GM19324 (cell line): Measurements from ENCODE around the gene B3GALNT2.
A peak's percentile ranks its signal among the peaks of the same experiment; 100 is the strongest.
"Not testable (repeated sequence)": the region's sequence is repeated elsewhere in the genome, so short reads cannot be mapped to it uniquely, and the experiment has no call there.

ENCODE experiments used
- ATAC-seq: cut with Tn5 transposase; IDR thresholded peaks from one replicate; pipeline ENCODE4 v1.9.1; 2021; ENCODE audit warnings: mild to moderate bottlenecking, moderate library complexity; ENCODE audit not compliant: unreplicated experiment, low FRiP score

B3GALNT2 gene

GRCh38 chr1:235504494-235505222 lies 406 bp upstream of the B3GALNT2 start:
- peak; percentile 91 for ATAC-seq

- ATAC-seq, result peak; percentile 19
Measured at GRCh38 chr1:235503403-235504121, 690 bp downstream of the B3GALNT2 start.

GRCh38 chr1:235502601-235503402 lies 1.4 kb downstream of the B3GALNT2 start:
- ATAC-seq, result no peak

GRCh38 chr1:235500971-235501540 lies 3.2 kb downstream of the B3GALNT2 start:
- no peak for ATAC-seq

GRCh38 chr1:235495551-235495950 lies 8.7 kb downstream of the B3GALNT2 start:
- ATAC-seq, result no peak

GRCh38 chr1:235495030-235495429 lies 9.2 kb downstream of the B3GALNT2 start:
- ATAC-seq, result no peak

- no peak for ATAC-seq
Measured at GRCh38 chr1:235494531-235494930, 9.7 kb downstream of the B3GALNT2 start.

- no peak for ATAC-seq
Measured at GRCh38 chr1:235491644-235492043, 12.6 kb downstream of the B3GALNT2 start.

GRCh38 chr1:235486321-235486720 lies 17.9 kb downstream of the B3GALNT2 start:
- no peak for ATAC-seq

- ATAC-seq, result no peak
Measured at GRCh38 chr1:235485558-235485957, 18.7 kb downstream of the B3GALNT2 start.

GRCh38 chr1:235483090-235483489 lies 21.2 kb downstream of the B3GALNT2 start:
- no peak for ATAC-seq

GRCh38 chr1:235473806-235474205 lies 30.4 kb downstream of the B3GALNT2 start:
- no peak for ATAC-seq

GRCh38 chr1:235470741-235471439 lies 33.4 kb downstream of the B3GALNT2 start:
- ATAC-seq, result no peak

GRCh38 chr1:235469897-235470296 lies 34.4 kb downstream of the B3GALNT2 start:
- not testable (repeated sequence) for ATAC-seq

GRCh38 chr1:235468970-235469369 lies 35.3 kb downstream of the B3GALNT2 start:
- ATAC-seq, result no peak

GRCh38 chr1:235468004-235468403 lies 36.2 kb downstream of the B3GALNT2 start:
- no peak for ATAC-seq

GRCh38 chr1:235465066-235465465 lies 39.2 kb downstream of the B3GALNT2 start:
- no peak for ATAC-seq

- ATAC-seq, result not testable (repeated sequence)
Measured at GRCh38 chr1:235462832-235463231, 41.4 kb downstream of the B3GALNT2 start.

- no peak for ATAC-seq
Measured at GRCh38 chr1:235461954-235462353, 42.3 kb downstream of the B3GALNT2 start.

- no peak for ATAC-seq
Measured at GRCh38 chr1:235460770-235461169, 43.5 kb downstream of the B3GALNT2 start.
